AG20443 (cell line): Measurements from ENCODE around the gene HPS4.
"Not testable (repeated sequence)": the region's sequence is repeated elsewhere in the genome, so short reads cannot be mapped to it uniquely, and the experiment has no call there.

ENCODE experiments used
- DNase-seq: peaks from one replicate; pipeline ENCODE4 v3.0.0; 2012; ENCODE audit warnings: low spot score, mixed read lengths

Gene HPS4

DNA sequence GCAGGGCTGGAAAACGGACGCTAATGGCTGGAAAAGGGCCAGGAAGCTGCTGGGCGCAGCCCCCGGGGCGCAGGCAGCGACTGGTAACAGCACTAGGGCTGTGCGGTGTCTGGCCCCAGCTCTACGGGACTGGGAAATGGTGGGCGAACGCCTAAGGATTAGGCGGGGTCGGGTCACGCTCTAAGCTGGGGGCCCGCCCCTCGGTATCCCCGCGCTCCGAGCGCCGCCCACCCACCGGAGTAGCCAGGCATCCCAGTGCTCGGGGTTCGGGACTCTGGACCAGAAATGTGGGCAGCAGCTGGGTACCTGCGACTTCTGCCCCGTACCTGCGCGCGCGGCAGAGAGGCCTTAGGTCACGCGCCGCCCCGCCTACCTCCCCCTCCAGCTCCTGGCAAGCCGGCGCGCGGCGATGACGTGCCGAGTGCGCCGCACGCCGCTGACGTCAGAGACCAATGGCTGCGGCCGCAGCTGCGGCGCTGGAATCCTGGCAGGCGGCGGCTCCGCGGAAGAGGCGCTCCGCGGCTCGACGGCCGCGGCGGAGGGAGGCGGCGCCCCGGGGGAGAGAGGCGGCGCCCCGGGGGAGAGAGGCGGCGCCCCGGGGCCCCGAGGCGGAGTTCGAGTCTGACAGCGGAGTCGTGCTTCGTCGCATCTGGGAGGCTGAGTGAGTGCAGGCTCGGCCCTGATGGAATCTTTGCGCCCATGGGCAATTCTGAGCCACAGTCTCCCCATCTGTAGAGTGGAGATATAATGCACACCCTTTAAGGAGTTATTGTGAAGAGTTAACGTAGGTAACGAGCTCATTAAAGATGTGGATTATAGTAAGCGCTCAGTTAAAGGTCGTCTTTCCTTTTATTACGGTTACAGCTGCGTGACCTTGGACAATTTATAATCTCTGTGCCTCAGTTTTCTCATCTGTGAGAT is at the start of gene HPS4, which contains the start of gene SRRD:
Gene HPS4 (minus strand): TSS at position 345 of the 921 bp plus-strand sequence. CDS start 2,021 bp downstream, outside the sequence.
Gene SRRD (plus strand): TSS at position 439 of the 921 bp plus-strand sequence. CDS start 14 bp downstream, at position 453.
- peak; percentile 98 for DNase-seq

DNA sequence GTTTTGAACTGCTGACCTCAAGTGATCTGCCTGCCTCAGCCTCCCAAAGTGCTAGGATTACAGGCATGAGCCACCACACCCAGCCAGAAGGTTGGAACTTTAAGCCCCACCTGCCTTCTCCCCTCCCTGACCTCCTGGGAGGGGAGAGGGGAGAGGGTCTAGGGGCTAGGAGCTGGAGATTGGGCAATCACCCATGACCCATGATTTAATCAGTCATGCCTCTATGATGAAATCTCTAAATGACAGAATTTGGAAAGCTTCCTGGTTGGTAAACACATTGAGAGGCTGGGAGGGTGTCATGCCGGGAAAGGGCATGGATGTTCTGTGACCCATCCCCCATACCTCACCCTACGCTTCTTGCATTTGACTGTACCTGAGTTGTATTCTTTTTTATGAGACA is 45.8 kb upstream of the HPS4 start:
- peak; percentile 38 for DNase-seq

DNA sequence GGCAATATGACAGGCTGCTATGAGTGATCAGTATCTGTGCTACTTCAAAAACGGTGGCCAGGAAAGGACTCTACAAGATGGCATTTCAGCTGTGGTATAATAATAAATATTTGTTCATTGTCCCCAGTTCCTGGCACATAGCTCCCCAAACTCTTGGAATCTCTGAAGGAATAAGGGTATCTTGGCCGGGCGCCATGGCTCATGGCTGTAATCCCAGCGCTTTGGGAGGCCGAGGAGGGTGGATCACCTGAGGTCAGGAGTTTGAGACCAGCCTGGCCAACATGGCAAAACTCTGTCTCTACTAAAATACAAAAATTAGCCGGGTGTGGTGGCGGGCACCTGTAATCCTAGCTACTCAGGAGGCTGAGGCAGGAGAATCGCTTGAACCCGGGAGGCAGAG is 44.9 kb upstream of the HPS4 start:
- not testable (repeated sequence) for DNase-seq

DNA sequence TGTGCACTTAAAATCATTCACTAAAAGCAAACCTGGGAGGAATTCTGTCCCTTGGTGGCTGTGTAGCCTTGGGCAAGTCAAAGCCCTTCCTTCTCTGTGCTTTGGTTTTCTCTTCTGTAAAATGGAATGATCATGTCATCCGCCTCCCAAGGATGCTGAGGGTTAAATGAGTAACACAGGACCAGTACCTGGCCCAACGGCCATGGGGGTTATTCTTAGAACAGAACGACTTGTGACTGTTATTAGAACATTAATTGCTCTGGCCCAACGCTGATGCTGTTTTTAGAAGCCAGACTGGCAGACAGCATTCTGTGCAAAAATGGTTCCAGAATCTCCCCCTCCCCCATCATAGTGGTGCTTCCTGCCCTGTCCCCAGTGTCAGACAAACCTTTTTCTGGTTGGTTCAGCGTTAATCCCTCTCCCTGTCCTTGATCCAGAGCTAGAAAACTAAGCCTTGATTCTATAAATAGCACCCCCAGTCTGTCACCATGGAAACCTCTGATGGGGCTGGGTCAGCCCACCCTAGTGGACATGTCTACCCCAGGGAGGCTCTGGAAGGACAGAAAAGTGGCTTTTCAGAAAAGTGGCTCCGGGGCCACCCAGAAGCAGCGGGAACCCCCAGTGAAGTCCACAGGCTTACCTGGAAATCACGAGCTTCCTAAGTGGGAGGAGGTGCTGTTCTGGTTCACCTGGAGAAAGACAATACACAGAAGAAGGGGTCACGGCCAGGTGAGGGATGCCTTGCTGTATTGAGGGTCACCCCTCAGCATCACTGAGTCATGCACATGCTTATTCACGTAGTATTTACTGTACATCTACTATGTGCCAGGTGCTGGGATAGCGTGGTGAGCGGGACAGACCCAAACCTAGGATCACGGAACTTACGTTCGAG is 44.2 kb upstream of the HPS4 start:
- no peak for DNase-seq

DNA sequence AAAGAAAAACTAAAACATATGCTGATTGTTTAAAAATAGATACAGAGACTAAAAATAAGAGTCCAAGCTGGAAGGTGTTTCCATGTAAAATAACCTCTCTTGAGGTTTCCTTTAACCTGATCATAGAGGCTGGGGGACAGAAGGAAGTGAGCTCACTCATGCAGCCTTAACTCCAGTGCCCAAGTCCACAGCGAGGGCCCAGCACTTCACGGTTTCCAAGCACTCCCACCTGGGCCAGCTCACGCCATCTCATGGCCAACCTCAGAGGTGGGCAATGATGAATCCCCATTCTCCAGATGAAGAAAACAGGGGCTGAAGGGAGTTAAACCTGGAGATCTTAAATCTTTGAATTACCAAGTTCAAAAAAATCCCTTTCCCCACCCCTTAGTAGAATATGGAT is 43.6 kb upstream of the HPS4 start:
- no peak for DNase-seq

DNA sequence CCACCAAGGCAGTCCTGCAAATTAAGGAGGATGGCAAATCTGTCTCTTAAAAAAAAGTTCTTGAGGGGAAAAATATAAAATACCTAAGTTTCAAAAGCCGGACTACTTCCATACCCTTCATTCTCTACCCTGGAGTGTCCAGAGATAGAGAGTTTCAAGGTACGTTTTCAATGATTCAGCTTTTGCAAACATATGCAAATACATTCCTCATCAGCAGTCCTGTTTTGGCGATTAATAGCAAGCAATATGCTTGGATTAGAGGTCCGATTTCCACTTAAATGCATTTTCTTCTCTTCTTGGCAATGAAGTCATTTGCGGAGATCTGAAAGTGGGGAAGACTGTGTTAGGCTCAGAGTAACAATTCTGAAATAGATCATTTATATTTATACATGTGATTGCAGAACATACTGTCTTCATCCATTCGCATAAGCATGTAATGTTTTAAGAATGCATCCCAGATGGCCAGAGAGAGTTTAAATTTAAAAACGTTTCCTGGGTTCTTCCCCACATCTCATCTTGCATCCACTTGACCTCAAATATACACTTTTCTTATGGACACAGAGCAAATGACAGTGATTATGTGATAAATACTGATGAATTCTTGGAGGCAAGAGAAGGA is 42.5 kb upstream of the HPS4 start:
- no peak for DNase-seq

DNA sequence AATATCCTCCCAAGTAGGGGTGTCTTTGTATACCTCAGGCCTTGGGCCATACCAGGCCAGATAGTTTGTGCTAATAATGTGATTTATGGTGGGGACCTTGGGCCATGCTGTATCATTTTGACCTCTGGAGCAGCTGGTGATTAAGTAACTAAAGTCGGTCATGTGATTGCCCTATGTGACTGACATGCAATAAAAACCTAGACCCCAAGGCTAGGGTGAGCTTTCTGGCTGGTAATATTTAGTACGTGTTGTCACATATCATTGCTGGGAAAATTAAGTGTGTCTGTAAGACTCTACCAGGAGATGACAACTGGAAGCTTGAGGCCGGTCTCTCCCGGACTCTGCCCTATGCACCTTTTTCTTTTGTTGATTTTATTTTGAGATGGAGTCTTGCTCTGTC is 41.3 kb upstream of the HPS4 start:
- no peak for DNase-seq

DNA sequence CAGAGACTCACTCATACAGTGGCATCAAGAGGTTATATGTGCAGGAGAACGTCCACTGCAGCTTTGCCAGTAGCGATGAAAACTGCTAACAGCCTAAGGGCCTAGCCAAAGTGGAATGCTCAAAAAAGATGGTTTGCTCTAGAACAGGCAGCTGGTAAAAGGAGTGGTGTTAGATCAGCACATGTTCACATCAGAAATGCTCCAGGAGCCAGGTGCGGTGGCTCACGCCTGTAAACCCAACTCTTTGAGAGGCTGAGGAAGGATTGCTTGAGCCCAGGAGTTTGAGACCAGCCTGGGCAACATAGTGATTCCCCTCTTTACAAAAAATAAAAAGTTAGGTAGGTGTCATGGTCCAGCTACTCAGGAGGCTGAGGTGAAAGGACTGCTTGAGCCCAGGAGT is 39.0 kb upstream of the HPS4 start:
- DNase-seq, result no peak

DNA sequence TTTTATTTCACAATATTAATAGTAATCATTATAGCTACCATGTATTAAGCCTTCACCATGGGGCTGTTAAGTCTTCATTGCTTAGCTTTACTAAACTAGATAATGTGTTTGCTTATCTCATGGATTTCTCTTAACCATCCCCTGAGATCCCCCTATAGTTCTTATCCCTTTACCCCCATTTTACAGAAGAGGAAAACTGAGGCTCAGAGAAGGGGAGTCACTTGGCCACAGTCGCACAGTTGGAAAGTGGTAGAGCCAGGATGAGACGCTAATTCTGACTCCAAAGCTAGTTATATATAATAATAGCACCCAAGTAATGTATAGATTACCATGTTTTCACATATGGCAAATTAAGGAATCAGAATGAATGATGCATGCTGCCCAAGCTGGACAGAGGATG is 38.4 kb upstream of the HPS4 start:
- no peak for DNase-seq

DNA sequence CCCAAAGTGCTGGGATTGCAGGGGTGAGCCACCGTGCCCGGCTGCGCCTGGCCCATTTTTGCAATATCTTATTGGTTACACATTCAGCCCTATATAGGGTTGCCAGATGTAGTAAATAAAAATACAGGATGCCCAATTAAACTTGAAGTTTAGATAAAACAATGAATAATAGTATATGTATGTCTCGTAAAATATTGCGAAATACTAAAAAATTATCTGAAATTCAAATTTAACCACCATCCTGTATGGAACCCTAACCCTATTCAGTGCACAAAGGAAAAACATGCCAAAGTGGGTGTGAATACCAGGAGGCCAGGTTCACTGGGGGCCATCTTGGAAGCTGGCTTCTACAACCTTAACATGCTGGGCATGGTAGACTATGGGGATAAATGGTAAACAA is 33.8 kb upstream of the HPS4 start:
- no peak for DNase-seq

DNA sequence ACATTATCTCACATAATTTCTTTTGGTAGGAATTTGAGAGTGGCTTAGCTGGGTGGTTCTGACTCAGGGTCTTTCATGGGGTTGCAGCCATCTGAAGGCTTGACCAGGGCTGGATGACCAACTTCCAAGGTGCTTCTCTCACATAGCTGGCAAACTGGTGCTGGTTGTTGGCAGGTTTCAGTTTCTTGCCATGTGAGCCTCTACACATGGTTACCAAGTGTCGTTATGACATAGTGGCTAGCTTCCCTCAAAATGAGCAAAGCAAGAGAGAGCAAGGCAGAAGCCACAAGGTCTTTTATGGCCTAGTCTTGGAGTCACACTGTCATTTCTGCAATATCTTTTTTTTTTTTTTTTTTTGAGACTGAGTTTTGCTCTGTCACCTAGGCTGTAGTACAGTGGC is 32.9 kb upstream of the HPS4 start:
- DNase-seq, result no peak

DNA sequence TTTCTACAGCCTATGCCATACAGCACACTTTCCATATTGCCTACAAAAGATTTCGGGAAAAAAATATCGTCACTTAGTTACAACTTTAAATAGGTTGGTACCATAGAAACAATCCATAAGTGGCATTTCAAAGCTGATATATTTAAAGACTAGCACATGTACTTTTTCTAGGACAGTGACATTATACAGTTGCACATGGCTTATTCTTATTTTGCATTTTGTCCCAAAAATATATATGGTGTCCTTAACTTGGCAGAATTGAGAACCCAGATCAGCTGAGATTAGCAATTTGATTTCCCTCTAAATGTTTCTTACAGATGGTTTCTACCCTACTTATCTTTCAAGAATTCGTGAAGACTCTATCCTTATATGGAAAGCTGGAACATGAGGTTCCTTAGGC is 32.3 kb upstream of the HPS4 start:
- DNase-seq, result no peak

DNA sequence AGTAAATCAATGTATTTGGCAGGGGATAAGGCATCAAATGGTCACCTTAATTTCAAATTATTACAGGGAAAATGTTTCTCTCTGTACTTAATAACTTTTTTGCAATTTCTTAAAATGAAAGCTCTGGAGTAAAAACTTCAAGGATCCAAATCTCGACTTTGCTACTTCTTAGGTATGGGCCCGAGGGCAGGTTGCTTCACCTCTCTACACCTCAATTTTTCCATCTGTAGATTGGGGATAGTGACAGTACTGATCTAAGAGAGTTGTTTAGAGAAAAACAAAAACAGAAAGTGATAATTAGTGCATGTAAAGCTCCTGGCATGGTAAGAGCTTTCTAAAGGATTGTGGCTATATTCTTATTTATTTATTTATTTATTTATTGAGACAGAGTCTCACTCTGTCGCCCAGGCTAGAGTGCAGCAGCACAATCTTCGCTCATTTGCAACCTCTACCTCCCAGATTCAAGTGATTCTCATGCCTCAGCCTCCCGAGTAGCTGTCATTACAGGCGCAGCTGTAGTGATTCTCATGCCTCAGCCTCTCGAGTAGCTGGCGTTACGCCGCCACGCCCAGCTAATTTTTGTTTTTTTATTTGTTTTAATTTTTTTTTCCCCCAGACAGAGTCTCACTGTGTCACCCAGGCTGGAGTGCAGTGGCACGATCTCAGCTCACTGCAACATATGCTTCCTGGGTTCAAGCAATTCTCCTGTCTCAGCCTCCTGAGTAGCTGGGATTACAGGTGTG is 31.0 kb upstream of the HPS4 start:
- no peak for DNase-seq

DNA sequence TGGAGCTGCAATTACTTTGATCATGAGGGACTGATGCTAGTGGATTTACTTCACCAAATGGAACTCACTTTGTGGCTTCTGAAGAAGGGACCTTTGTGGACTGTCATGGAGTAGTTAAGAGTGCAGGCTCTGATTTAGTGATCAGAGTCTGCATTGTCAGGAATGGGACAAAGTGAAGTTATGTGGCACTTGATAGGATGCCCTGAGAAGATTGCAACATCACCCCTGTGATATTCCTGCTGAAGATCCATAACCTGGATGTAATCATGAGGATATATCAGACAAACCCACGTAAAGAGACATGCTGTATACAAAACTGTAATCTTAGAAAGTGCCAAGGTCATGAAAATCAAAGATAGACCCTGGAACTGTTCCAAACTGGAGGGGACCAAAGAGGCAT is 30.3 kb upstream of the HPS4 start:
- DNase-seq, result no peak

DNA sequence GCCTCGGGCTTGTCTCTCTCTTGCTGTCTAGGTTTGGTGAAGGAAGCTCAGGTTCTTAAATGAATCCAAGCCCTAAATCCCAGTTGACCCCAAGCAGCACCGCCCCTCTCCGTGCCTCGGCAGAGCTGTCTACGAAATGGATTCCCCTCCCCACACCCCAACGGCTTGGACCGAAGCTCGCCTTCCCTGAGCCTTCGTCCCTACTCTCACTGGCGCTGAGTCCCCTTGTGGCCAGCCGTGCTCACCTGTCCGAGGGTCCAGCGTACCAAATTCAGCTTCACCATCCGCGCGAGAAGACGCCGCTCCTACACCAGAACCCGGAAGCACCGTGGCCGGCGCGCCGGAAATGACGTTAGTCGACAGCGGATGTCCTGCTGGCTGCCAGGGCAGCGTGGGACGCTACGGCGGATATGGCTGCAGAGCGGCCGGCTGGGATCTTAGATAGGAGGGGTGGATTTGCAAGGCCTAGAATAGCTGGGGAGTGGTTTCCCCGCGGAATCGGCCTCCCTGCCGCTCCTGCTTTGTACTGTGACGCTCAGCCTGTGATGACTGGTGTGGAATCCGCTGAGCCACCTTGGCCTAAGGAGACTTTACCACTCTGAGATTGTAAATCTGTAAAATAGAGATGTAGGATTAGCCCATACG is 28.7 kb upstream of the HPS4 start, which contains the start of gene TFIP11:
Gene TFIP11 (minus strand): TSS at position 325 of the 645 bp plus-strand sequence. CDS start 2,201 bp downstream, outside the sequence.
- peak; percentile 98 for DNase-seq

DNA sequence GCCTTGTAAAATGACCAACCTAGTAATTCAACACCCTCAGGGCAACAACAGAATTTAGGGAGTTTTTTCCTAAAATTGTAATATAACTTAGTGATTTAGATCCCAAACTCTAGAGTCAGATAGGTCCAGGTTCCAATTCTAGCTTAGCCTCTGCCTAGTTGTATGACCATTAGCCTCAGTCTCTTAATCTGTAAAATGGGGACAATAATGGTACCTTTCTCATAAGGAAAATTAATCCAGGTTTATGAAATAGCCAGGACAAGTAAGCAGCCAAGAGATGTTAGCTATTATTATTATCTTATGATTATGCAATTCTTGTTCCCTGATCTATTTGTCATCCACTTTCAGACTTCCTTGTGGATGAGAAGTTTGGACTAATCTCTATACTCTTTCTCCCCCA is 24.6 kb upstream of the HPS4 start:
- DNase-seq, result no peak

DNA sequence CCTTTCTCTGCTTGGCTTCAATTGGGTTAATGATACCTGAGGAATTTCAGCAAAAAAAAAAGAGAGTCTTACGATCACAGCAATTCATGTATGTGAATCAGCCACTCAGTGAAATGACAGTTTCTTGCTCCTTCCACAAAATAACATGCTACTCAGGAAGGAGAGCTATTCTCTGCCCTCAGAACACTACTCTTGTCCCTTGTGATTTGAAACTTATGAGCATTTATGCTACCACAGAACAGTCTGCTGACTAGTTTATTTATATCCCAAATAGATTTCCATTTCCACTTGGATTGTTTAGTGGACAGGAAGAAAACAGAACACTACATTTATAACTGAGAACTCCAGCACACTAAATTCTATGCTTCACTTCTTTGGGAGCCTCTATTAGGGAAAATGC is 20.2 kb upstream of the HPS4 start:
- DNase-seq, result no peak

DNA sequence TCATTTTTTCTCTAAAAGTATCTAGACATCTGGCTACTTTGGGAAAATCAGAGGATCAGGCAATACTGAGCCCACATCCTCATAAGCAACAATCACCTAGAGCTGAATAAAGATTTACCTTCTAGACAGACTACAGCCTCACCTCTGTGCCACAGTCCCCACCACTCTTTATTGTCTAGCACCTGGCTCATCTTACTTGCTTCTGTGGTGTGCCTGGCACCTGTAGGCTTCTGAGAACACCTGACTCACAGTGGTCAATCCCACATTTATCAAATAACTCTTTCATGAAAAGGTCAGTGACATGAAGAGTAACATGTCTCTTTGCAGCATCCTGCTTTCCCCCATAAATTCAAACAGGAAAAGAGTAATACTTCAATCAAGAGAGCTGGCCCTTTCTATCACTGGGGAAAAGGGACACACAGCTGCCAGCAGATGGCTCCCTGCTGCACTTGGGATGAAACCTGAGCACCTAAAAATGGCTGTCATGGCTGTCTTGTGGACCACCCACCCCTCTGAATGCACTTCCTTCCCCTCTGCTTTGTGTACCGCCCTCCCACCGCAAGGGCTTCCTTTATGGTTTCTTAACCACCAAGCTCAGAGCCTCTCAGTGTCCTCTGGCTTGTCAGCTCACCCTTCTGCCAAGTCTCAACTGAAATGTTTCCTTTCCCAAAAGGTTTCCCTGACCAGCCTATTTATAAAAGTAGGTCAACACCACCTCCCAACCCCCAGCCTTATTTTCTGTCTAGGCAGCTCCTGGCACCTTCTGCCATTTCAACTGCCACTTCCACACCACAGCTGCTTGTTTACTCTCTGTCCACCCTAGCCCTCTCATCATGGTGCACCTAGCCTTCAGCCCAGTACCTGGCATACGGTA is 19.3 kb upstream of the HPS4 start:
- peak; percentile 52 for DNase-seq

DNA sequence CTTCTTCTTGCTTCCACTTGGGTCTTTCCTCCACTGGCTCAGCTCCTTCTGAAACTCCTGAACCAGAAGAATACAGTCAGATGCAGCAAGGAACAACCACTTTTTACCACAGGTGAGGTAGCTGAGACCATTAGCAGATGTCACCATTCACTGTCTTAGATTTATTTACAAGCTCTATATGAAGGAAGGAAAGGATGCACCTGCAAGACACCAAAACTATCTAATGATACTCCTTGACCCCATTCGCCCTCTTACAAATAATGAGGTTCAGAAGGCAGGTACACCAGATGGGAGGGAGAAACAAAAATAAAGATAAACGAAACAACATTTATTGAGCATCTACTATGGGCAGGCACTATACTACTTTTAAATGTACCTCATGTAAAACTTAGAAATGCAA is 18.4 kb upstream of the HPS4 start:
- DNase-seq, result no peak

DNA sequence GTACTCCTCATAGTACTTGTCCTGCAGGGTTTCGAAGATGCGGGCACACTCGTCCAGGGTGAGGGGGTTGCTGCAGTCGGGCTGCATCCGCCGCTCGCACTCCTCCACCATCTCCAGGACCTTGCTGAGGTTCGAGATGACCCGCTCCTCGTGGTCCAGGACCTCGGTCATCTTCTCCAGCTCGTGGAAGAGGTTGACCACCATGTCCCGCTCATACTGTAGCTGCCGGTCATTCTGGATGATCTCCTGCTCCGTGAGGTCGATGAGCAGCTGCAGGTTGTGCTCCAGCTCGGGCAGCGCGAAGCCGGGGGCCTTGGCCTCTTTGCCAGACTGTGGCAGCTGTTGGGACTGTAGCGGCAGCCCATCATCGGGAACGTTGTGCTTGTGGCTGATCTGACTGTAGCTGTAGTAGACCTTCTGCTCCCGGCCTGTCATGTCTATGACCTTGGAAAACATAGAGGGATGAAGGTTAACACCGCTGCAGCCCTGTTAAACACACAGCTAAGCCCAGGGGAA is 15.7 kb upstream of the HPS4 start:
- DNase-seq, result no peak
